HEK293 (cell line): ENCODE data around the gene ARHGEF26.
A peak's percentile ranks its signal among the peaks of the same experiment; 100 is the strongest.

ENCODE experiments used
- CTCF ChIA-PET: fragments of 350-600 bp; formaldehyde crosslinking; extraction: SDS; loops from one replicate; lab custom pipeline; 2021; ENCODE audit warnings: antibody characterized with exemption; lab: Yijun Ruan, JAX
- POLR2A ChIA-PET: fragments of 300-600 bp; formaldehyde crosslinking; extraction: SDS; loops from one replicate; lab custom pipeline; 2020; ENCODE audit warnings: antibody characterized with exemption, inconsistent platforms; lab: Yijun Ruan, JAX
- H3K27ac ChIP-seq: fragments of 200-500 bp; sonication (Bioruptor generic); 2 replicates; pipeline ENCODE4 v1.5.1; 2014; ENCODE audit warnings: low read depth, low read length, control low read depth, inconsistent platforms; ENCODE audit errors: extremely low read depth
- H3K36me3 ChIP-seq, 2 experiments: fragments of 200-500 bp in 1 of 2; sonication (Bioruptor generic) in 1 of 2; 1 replicate in 1 of 2; 2 replicates in 1 of 2; pipeline ENCODE4 v1.5.1; 2014 to 2017; ENCODE audit warnings: inconsistent platforms in 2 of 2, low read length in 2 of 2; ENCODE audit not compliant: control insufficient read depth in 2 of 2, insufficient read depth in 1 of 2
- H3K4me1 ChIP-seq: fragments of 200-500 bp; sonication (Bioruptor generic); 2 replicates; pipeline ENCODE4 v1.5.1; 2014; ENCODE audit warnings: mild to moderate bottlenecking, low read length, inconsistent platforms; ENCODE audit not compliant: control insufficient read depth, insufficient read depth
- H3K4me3 ChIP-seq: 2 replicates; pipeline ENCODE4 v1.5.1; 2011; ENCODE audit warnings: low read depth, mild to moderate bottlenecking, control low read depth, low read length, moderate library complexity
- H3K9me3 ChIP-seq: fragments of 200-500 bp; sonication (Bioruptor generic); 2 replicates; pipeline ENCODE4 v1.5.1; 2014; ENCODE audit warnings: low read depth, low read length, inconsistent platforms; ENCODE audit not compliant: control insufficient read depth, insufficient read depth
- BCL6B ChIP-seq: fragments of 450-650 bp; formaldehyde crosslinking; IDR thresholded peaks from 2 replicates; pipeline ENCODE4 v1.5.1; 2017; ENCODE audit warnings: missing biosample characterization, missing genetic modification characterization
- ELK4 ChIP-seq: IDR thresholded peaks from 2 replicates; pipeline ENCODE4 v1.6.1; 2011; ENCODE audit warnings: mild to moderate bottlenecking, low read depth, low read length, borderline replicate concordance
- HIC1 ChIP-seq: fragments of 450-650 bp; formaldehyde crosslinking; IDR thresholded peaks from 2 replicates; pipeline ENCODE4 v1.5.1; 2016; ENCODE audit warnings: missing biosample characterization, missing genetic modification characterization
- HOXA7 ChIP-seq: sonication (generic); formaldehyde crosslinking; IDR thresholded peaks from 2 replicates; pipeline ENCODE4 v1.8.1; 2022; ENCODE audit warnings: missing genetic modification reagents, borderline replicate concordance
- KLF1 ChIP-seq: fragments of 450-650 bp; formaldehyde crosslinking; IDR thresholded peaks from 2 replicates; pipeline ENCODE4 v1.5.1; 2016; ENCODE audit warnings: missing biosample characterization, missing genetic modification characterization
- KLF7 ChIP-seq: fragments of 450-650 bp; formaldehyde crosslinking; IDR thresholded peaks from 2 replicates; pipeline ENCODE4 v1.5.1; 2016; ENCODE audit warnings: missing biosample characterization, missing genetic modification characterization, borderline replicate concordance
- OSR2 ChIP-seq: fragments of 450-650 bp; formaldehyde crosslinking; IDR thresholded peaks from 2 replicates; pipeline ENCODE4 v1.5.1; 2016; ENCODE audit warnings: missing biosample characterization, missing genetic modification characterization
- PBX3 ChIP-seq: sonication (generic); formaldehyde crosslinking; IDR thresholded peaks from 2 replicates; pipeline ENCODE4 v1.8.1; 2022; ENCODE audit warnings: mild to moderate bottlenecking, moderate library complexity, missing genetic modification reagents
- PRDM6 ChIP-seq: fragments of 450-650 bp; formaldehyde crosslinking; IDR thresholded peaks from 2 replicates; pipeline ENCODE4 v1.5.1; 2017; ENCODE audit warnings: missing biosample characterization, missing genetic modification characterization
- SCRT2 ChIP-seq: fragments of 450-650 bp; formaldehyde crosslinking; IDR thresholded peaks from 2 replicates; pipeline ENCODE4 v1.5.1; 2016; ENCODE audit warnings: missing biosample characterization, missing genetic modification characterization
- ZBTB10 ChIP-seq: fragments of 450-650 bp; formaldehyde crosslinking; IDR thresholded peaks from 2 replicates; pipeline ENCODE4 v1.5.1; 2016; ENCODE audit warnings: missing biosample characterization, missing genetic modification characterization
- ZBTB6 ChIP-seq: fragments of 450-650 bp; formaldehyde crosslinking; IDR thresholded peaks from 2 replicates; pipeline ENCODE4 v1.5.1; 2017; ENCODE audit warnings: missing biosample characterization, missing genetic modification characterization
- ZNF202 ChIP-seq: fragments of 450-650 bp; formaldehyde crosslinking; IDR thresholded peaks from 2 replicates; pipeline ENCODE4 v1.5.1; 2016; ENCODE audit warnings: missing biosample characterization, missing genetic modification characterization, borderline replicate concordance
- ZNF248 ChIP-seq: fragments of 450-650 bp; formaldehyde crosslinking; IDR thresholded peaks from 2 replicates; pipeline ENCODE4 v1.5.1; 2017; ENCODE audit warnings: missing biosample characterization, missing genetic modification characterization
- ZNF645 ChIP-seq: fragments of 450-650 bp; formaldehyde crosslinking; IDR thresholded peaks from 2 replicates; pipeline ENCODE4; 2016; ENCODE audit warnings: missing biosample characterization, missing genetic modification characterization
- ZSCAN18 ChIP-seq: fragments of 450-650 bp; formaldehyde crosslinking; IDR thresholded peaks from 2 replicates; pipeline ENCODE4 v1.5.1; 2016; ENCODE audit warnings: missing biosample characterization, missing genetic modification characterization

The ARHGEF26 gene

GRCh38 chr3:154188437-154188836 lies 67.2 kb downstream of the ARHGEF26 start (continued):
- TF ChIP-seq PRDM6 (tag by site-specific recombination) (peak; percentile 74), ZNF248 (tag by site-specific recombination) (no peak)

GRCh38 chr3:154188846-154189245 lies 67.7 kb downstream of the ARHGEF26 start:
- peaks cover 0 to 8% of the 10 kb centered on the region in 2 experiments; a peak in 1 of 3 replicates for H3K36me3 ChIP-seq
- no peak overlapping the region for H3K27ac ChIP-seq
- ChIA-PET POLR2A (no interaction called here), CTCF (no interaction called here)
- no peak for TF ChIP-seq OSR2
- TF ChIP-seq ZSCAN18 (tag by site-specific recombination): no peak
- TF ChIP-seq KLF1 (tag by site-specific recombination): peak; percentile 51
- TF ChIP-seq ZBTB6: no peak
- H3K9me3 ChIP-seq: no peaks in the 10 kb centered on the region
- H3K4me1 ChIP-seq: no peaks in the 10 kb centered on the region
- no peak overlapping the region for H3K4me3 ChIP-seq

- Histone ChIP-seq H3K27ac (no peak overlapping the region), H3K4me3 (no peak overlapping the region), H3K4me1 (no peaks in the 10 kb centered on the region), H3K9me3 (no peaks in the 10 kb centered on the region), H3K36me3 (peaks cover 0 to 30% of the 10 kb centered on the region in 2 experiments; a peak in 1 of 3 replicates)
- TF ChIP-seq ZBTB10 (no peak), SCRT2 (no peak), ZBTB6 (no peak), KLF7 (no peak), ZNF645 (tag by site-specific recombination) (no peak), PBX3 (no peak), HOXA7 (no peak), ZNF202 (tag by site-specific recombination) (no peak), BCL6B (no peak), ELK4 (no peak), HIC1 (tag by site-specific recombination) (no peak)
- ChIA-PET POLR2A (no interaction called here), CTCF (interaction anchor here (0.5 kb wide), 1 partner anchor 24 kb away, joined by 3 read pairs; no protein-coding TSS in a partner anchor)
Measured at GRCh38 chr3:154191520-154191919, 70.3 kb downstream of the ARHGEF26 start.
